CD8-positive, alpha-beta memory T cell (primary cell): ENCODE results near the gene JUNB. TPM values are rescaled to one million over a fixed set of nuclear protein-coding genes. Genes with fewer than 3 reads are reported as not detected.

Experiments used
- CTCF ChIA-PET: fragments of 350-600 bp; sonication (Branson Sonifier 250); formaldehyde crosslinking; loops from one replicate; lab custom pipeline; 2021; ENCODE audit warnings: antibody characterized with exemption; lab: Charles Lee
- POLR2A ChIA-PET: fragments of 350-600 bp; sonication (Branson Sonifier 250); formaldehyde crosslinking; loops from one replicate; lab custom pipeline; 2021; ENCODE audit warnings: antibody characterized with exemption; lab: Charles Lee
- DNase-seq, 5 donors: peaks; one replicate each; pipeline versions ENCODE4 v3.0.0 to v3.0.0-alpha.2; 2020 to 2022; ENCODE audit warnings: mixed read lengths in 1 of 5
- H3K27ac ChIP-seq: one replicate; pipeline ENCODE4 v1.7.0; 2013; ENCODE audit warnings: low read depth, mild to moderate bottlenecking, low read length, moderate library complexity
- H3K27me3 ChIP-seq: 2 replicates; pipeline ENCODE4 v1.7.0; 2013; ENCODE audit warnings: low read length, mild to moderate bottlenecking; ENCODE audit not compliant: insufficient read depth, poor library complexity, severe bottlenecking
- H3K36me3 ChIP-seq: 2 replicates; pipeline ENCODE4 v1.7.0; 2013; ENCODE audit warnings: mild to moderate bottlenecking, low read length, moderate library complexity; ENCODE audit not compliant: insufficient read depth
- H3K4me1 ChIP-seq: 2 replicates; pipeline ENCODE4 v1.7.0; 2013; ENCODE audit warnings: mild to moderate bottlenecking, low read length, moderate library complexity; ENCODE audit not compliant: insufficient read depth
- H3K4me3 ChIP-seq: 2 replicates; pipeline ENCODE4 v1.7.0; 2013; ENCODE audit warnings: mild to moderate bottlenecking, low read length
- H3K9me3 ChIP-seq: 2 replicates; pipeline ENCODE4 v1.7.0; 2013; ENCODE audit warnings: mild to moderate bottlenecking, low read length
- H3K27ac Mint-ChIP-seq, 8 donors: one replicate each; pipeline ENCODE4 v1.8.0; 2020 to 2021; ENCODE audit warnings: mixed read lengths in 8 of 8, mild to moderate bottlenecking in 6 of 8, inconsistent platforms in 3 of 8, moderate library complexity in 3 of 8
- H3K27me3 Mint-ChIP-seq, 2 donors: one replicate each; pipeline ENCODE4 v1.8.0; 2020 to 2021; ENCODE audit warnings: mixed read lengths in 2 of 2, mild to moderate bottlenecking in 1 of 2, moderate library complexity in 1 of 2
- H3K36me3 Mint-ChIP-seq, 3 donors: one replicate each; pipeline ENCODE4 v1.8.0; 2020 to 2021; ENCODE audit warnings: mixed read lengths in 3 of 3, inconsistent platforms in 1 of 3, mild to moderate bottlenecking in 1 of 3
- H3K4me1 Mint-ChIP-seq, 3 donors: one replicate each; pipeline ENCODE4 v1.8.0; 2020 to 2021; ENCODE audit warnings: mixed read lengths in 3 of 3, inconsistent platforms in 1 of 3, mild to moderate bottlenecking in 1 of 3
- H3K4me3 Mint-ChIP-seq, 7 donors: one replicate each; pipeline ENCODE4 v1.8.0; 2020 to 2021; ENCODE audit warnings: mixed read lengths in 7 of 7, mild to moderate bottlenecking in 6 of 7, moderate library complexity in 4 of 7, inconsistent platforms in 2 of 7
- H3K9me3 Mint-ChIP-seq, 5 donors: one replicate each; pipeline ENCODE4 v1.8.0; 2020 to 2022; ENCODE audit warnings: mixed read lengths in 5 of 5, mild to moderate bottlenecking in 3 of 5, moderate library complexity in 2 of 5, inconsistent platforms in 1 of 5
- polyA plus RNA-seq: library from polyadenylated mRNA; unstranded; fragments of 300-500 nt; fragmentation: Illumina TruSeq; gene quantifications from one replicate; pipeline ENCODE4 v1.2.3, GENCODE V29; 2021
- total RNA-seq, 2 experiments: library from RNA; stranded (reverse); gene quantifications; one replicate each; pipeline ENCODE4 v1.2.3, GENCODE V29; 2021

The JUNB gene
- total and polyA plus RNA-seq, 3 experiments from 2014 or later = 249 to 1,529 (median 259) TPM

DNA sequence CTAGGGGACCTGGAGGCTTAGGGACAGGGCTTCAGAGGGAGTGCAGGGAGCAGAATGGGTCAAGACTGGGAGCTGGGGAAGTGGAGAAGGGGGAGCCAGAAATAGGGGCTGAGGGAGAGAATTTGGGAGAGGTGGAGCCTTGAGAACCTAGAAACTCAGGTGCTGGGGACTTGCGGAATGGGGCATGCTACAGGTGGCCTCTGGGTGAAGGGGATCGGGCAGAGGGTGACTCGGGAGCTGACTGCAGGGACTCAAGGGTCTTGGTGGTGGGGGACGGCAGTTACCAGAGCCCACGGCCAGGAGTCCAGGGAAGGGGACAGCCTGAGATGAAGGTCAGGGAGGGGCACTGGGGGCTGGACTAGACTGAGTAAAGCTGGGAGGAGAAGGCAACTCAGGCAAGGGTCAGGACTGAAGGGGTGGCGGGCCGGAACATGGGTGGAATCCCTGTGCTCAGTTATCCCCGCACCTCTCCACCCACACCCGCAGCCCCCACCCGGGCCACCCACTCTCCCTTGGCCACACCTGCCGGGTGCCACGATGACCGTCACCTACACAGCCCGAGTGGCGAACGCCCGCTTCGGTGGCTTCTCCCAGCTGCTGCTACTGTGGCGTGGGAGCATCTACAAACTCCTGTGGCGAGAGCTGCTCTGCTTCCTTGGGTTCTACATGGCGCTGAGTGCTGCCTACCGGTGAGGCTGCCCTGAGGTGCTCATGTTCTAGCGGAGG lies 39.1 kb upstream of the JUNB start:
- POLR2A ChIA-PET = no interaction called here
- no peak for DNase-seq
- peak overlapping the region in 1 of 7 donors; percentile 69 for H3K4me3 Mint-ChIP-seq
- H3K27me3 Mint-ChIP-seq = peaks cover 19 to 30% of the 10 kb centered on the region in 2 donors
- no peaks in the 10 kb centered on the region for H3K4me1 ChIP-seq
- H3K27ac ChIP-seq = no peak overlapping the region
- peaks cover 4% of the 10 kb centered on the region for H3K27me3 ChIP-seq
- peaks cover 8 to 12% (median 8%) of the 10 kb centered on the region in 3 donors for H3K36me3 Mint-ChIP-seq
- H3K4me3 ChIP-seq = no peak overlapping the region
- H3K9me3 Mint-ChIP-seq = peaks cover 0 to 6% (median 0%) of the 10 kb centered on the region in 5 donors
- H3K4me1 Mint-ChIP-seq = peaks cover 4 to 5% (median 5%) of the 10 kb centered on the region in 3 donors
- no peak overlapping the region for H3K27ac Mint-ChIP-seq
- H3K9me3 ChIP-seq = no peaks in the 10 kb centered on the region
- CTCF ChIA-PET = interaction anchor here (1.0 to 1.5 kb wide), 4 partner anchors 8 to 44 kb away, joined by 3 to 5 read pairs (median 4); partner anchors contain the start of gene TRIR
- peaks cover 7% of the 10 kb centered on the region for H3K36me3 ChIP-seq

DNA sequence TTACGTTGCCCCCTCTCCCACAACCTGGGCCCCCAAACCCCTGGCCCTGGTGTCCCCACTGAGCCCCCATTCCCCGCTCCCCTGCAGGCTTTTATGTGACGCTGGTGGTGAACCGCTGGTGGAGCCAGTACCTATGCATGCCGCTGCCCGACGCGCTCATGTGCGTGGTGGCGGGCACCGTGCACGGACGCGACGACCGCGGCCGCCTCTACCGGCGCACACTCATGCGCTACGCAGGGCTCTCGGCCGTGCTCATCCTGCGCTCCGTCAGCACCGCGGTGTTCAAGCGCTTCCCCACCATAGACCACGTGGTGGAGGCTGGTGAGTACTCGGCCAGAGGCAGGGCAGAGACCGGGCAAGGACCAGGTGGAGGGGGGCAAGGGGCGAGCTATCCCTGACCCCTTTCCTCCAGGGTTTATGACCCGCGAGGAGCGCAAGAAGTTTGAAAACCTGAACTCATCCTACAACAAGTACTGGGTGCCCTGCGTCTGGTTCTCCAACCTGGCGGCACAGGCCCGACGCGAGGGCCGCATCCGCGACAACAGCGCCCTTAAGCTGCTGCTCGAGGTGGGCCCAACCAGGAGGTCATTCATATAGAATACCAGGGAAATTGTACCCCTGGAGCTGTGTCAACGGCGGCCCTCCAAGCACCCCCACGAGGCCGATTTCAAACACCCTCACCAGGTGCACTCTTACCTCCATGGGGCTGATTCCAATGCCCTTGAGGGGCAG lies 36.7 kb upstream of the JUNB start:
- H3K9me3 Mint-ChIP-seq = no peaks in the 10 kb centered on the region
- no peak for DNase-seq
- Histone ChIP-seq H3K4me1 (peaks cover 9% of the 10 kb centered on the region), H3K36me3 (no peaks in the 10 kb centered on the region), H3K27me3 (peaks cover 4% of the 10 kb centered on the region), H3K4me3 (no peak overlapping the region), H3K27ac (no peak overlapping the region), H3K9me3 (no peaks in the 10 kb centered on the region)
- H3K36me3 Mint-ChIP-seq = no peaks in the 10 kb centered on the region
- peaks cover 4 to 8% (median 6%) of the 10 kb centered on the region in 3 donors for H3K4me1 Mint-ChIP-seq
- H3K27me3 Mint-ChIP-seq = peaks cover 21 to 42% of the 10 kb centered on the region in 2 donors
- CTCF ChIA-PET = interaction anchor here (0.9 to 13.8 kb wide), 4 partner anchors 11 to 42 kb away, joined by 3 to 326 read pairs (median 8); partner anchors contain the start of genes JUNB, PRDX2 and THSD8
- no peak overlapping the region for H3K27ac Mint-ChIP-seq
- POLR2A ChIA-PET = no interaction called here
- H3K4me3 Mint-ChIP-seq = no peak overlapping the region

DNA sequence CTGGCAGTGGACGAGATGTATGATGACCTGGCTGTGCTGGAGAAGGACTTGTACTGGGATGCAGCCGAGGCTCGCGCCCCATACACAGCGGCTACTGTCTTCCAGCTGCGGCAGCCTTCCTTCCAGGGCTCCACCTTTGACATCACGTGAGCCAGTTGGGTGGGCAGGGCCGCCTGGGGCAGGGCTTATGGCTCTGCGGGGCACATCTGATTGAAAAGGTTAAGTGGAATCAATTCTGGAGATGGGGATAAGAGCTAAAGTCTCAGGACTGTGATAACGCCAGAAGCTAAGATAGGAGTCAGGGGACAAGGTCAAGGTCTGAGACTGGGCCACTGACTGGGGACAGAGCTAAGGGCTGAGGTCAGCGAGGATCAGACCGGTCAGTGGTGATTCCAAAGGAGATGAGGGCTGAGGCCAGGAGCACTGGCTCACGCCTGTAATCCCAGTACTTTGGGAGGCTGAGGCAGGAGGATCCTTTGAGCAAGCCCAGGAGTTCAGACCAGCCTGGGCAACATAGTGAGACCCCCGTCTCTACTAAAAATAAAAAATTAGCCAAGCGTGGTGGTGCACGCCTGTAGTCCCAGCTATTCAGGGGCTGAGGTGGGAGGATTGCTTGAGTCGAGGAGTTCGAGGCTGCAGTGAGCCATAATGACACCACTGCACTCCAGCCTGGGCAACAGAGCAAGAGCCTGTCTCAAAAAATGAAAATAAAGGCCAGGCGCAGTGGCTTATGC lies 35.0 kb upstream of the JUNB start:
- POLR2A ChIA-PET = no interaction called here
- peaks cover 0 to 1% (median 0%) of the 10 kb centered on the region in 3 donors for H3K36me3 Mint-ChIP-seq
- CTCF ChIA-PET = interaction anchor here (0.9 to 14.6 kb wide), 7 partner anchors 10 to 93 kb away, joined by 3 to 326 read pairs (median 5); partner anchors contain the start of genes JUNB, PRDX2 and THSD8
- Histone ChIP-seq H3K9me3 (no peaks in the 10 kb centered on the region), H3K4me1 (peaks cover 9% of the 10 kb centered on the region), H3K27ac (no peak overlapping the region), H3K27me3 (peaks cover 4% of the 10 kb centered on the region), H3K4me3 (no peak overlapping the region), H3K36me3 (no peaks in the 10 kb centered on the region)
- peaks cover 21 to 35% of the 10 kb centered on the region in 2 donors for H3K27me3 Mint-ChIP-seq
- H3K27ac Mint-ChIP-seq = no peak overlapping the region
- H3K4me1 Mint-ChIP-seq = peaks cover 5 to 8% (median 7%) of the 10 kb centered on the region in 3 donors
- DNase-seq = no peak
- no peak overlapping the region for H3K4me3 Mint-ChIP-seq
- H3K9me3 Mint-ChIP-seq = no peaks in the 10 kb centered on the region

GRCh38 chr19:12757544-12758274 lies 33.6 kb upstream of the JUNB start:
- Histone ChIP-seq H3K27ac (no peak overlapping the region), H3K27me3 (peaks cover 4% of the 10 kb centered on the region), H3K9me3 (no peaks in the 10 kb centered on the region), H3K4me3 (no peak overlapping the region), H3K4me1 (peaks cover 9% of the 10 kb centered on the region), H3K36me3 (no peaks in the 10 kb centered on the region)
- peak overlapping the region in 3 of 7 donors; percentile 15 to 50 (median 23) for H3K4me3 Mint-ChIP-seq
- H3K36me3 Mint-ChIP-seq = peaks cover 0 to 1% (median 0%) of the 10 kb centered on the region in 3 donors
- no peak overlapping the region for H3K27ac Mint-ChIP-seq
- POLR2A ChIA-PET = no interaction called here
- peak; percentile 45 to 65 (median 54) for DNase-seq
- H3K27me3 Mint-ChIP-seq = peaks cover 19 to 32% of the 10 kb centered on the region in 2 donors
- CTCF ChIA-PET = interaction anchor here (0.6 to 14.6 kb wide), 24 partner anchors 9 to 185 kb away, joined by 3 to 326 read pairs (median 4); partner anchors contain the start of genes DHPS, FBXW9, GET3 and JUNB
- no peaks in the 10 kb centered on the region for H3K9me3 Mint-ChIP-seq
- H3K4me1 Mint-ChIP-seq = peaks cover 5 to 8% (median 8%) of the 10 kb centered on the region in 3 donors

GRCh38 chr19:12759686-12760085 lies 31.6 kb upstream of the JUNB start:
- no peak for DNase-seq
- Histone ChIP-seq H3K4me3 (no peak overlapping the region), H3K27ac (no peak overlapping the region), H3K9me3 (no peaks in the 10 kb centered on the region), H3K36me3 (no peaks in the 10 kb centered on the region), H3K4me1 (peaks cover 9% of the 10 kb centered on the region), H3K27me3 (peaks cover 4% of the 10 kb centered on the region)
- H3K9me3 Mint-ChIP-seq = no peaks in the 10 kb centered on the region
- ChIA-PET CTCF (interaction anchor here (1.0 to 14.6 kb wide), 16 partner anchors 10 to 195 kb away, joined by 3 to 326 read pairs (median 8); partner anchors contain the start of genes GET3, JUNB, PRDX2 and THSD8), POLR2A (interaction anchor here (0.6 to 1.1 kb wide), 2 partner anchors 34 to 37 kb away, joined by 3 read pairs; no protein-coding TSS in a partner anchor)
- H3K4me3 Mint-ChIP-seq = no peak overlapping the region
- H3K27me3 Mint-ChIP-seq = peaks cover 7 to 25% of the 10 kb centered on the region in 2 donors
- H3K36me3 Mint-ChIP-seq = peaks cover 0 to 1% (median 0%) of the 10 kb centered on the region in 3 donors
- H3K4me1 Mint-ChIP-seq = peaks cover 5 to 8% (median 8%) of the 10 kb centered on the region in 3 donors
- no peak overlapping the region for H3K27ac Mint-ChIP-seq

DNA sequence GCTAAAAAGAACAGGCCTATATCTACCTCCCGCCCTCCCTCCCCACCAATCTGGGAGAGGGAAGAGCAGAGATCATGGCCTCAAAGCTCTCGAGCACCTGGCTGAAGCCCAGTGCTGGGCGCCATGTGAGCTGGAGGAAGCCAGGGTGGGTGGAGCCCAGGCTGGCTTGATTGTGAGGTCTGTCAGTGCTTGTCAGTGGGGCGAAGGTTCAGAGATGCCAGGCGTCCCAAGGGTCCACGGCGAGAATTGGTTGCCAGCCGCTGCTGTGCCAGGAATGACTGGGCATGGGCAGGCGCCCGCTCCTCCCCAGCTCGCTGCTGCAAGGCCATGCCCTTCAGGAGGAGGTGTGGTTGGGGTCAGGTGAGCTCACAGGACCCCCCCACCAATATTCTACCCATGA lies 28.2 kb upstream of the JUNB start:
- no peaks in the 10 kb centered on the region for H3K9me3 Mint-ChIP-seq
- CTCF ChIA-PET = interaction anchor here (0.8 to 14.6 kb wide), 8 partner anchors 10 to 86 kb away, joined by 3 to 326 read pairs (median 4); partner anchors contain the start of genes HOOK2, JUNB, PRDX2 and RNASEH2A
- Histone ChIP-seq H3K36me3 (no peaks in the 10 kb centered on the region), H3K4me1 (peaks cover under 1% of the 10 kb centered on the region), H3K4me3 (no peak overlapping the region), H3K27ac (no peak overlapping the region), H3K9me3 (no peaks in the 10 kb centered on the region), H3K27me3 (no peaks in the 10 kb centered on the region)
- DNase-seq = no peak
- H3K4me3 Mint-ChIP-seq = no peak overlapping the region
- H3K4me1 Mint-ChIP-seq = peaks cover 5 to 10% (median 6%) of the 10 kb centered on the region in 3 donors
- peaks cover 0 to 1% (median 1%) of the 10 kb centered on the region in 3 donors for H3K36me3 Mint-ChIP-seq
- no peak overlapping the region for H3K27ac Mint-ChIP-seq
- POLR2A ChIA-PET = no interaction called here
- peaks cover 3 to 6% of the 10 kb centered on the region in 2 donors for H3K27me3 Mint-ChIP-seq

GRCh38 chr19:12764698-12765097 lies 26.6 kb upstream of the JUNB start:
- H3K9me3 ChIP-seq = no peaks in the 10 kb centered on the region
- no peaks in the 10 kb centered on the region for H3K36me3 ChIP-seq
- DNase-seq = no peak
- no peaks in the 10 kb centered on the region for H3K27me3 ChIP-seq
- Mint-ChIP-seq H3K4me3 (no peak overlapping the region), H3K9me3 (no peaks in the 10 kb centered on the region), H3K4me1 (peaks cover 5 to 12% (median 7%) of the 10 kb centered on the region in 3 donors), H3K36me3 (peaks cover 0 to 1% (median 1%) of the 10 kb centered on the region in 3 donors), H3K27me3 (peaks cover 0 to 2% of the 10 kb centered on the region in 2 donors), H3K27ac (no peak overlapping the region)
- no peak overlapping the region for H3K4me3 ChIP-seq
- POLR2A ChIA-PET = interaction anchor here (0.6 kb wide), 1 partner anchor 171 kb away, joined by 5 read pairs; no protein-coding TSS in a partner anchor
- H3K27ac ChIP-seq = no peak overlapping the region
- CTCF ChIA-PET = interaction anchor here (0.7 to 14.6 kb wide), 10 partner anchors 9 to 105 kb away, joined by 3 to 326 read pairs (median 16); partner anchors contain the start of genes GET3, HOOK2, JUNB and PRDX2
- no peaks in the 10 kb centered on the region for H3K4me1 ChIP-seq
